ENCODE results near the gene VWA2.

Gene VWA2

GRCh38 chr10:114279289-114279688 is 40.2 kb downstream of the VWA2 start:
- DNase-seq: no peak

GRCh38 chr10:114279901-114280644 is 41.0 kb downstream of the VWA2 start:
- no peak for DNase-seq

- DNase-seq: no peak
These were observed 42.0 kb downstream of the VWA2 start for GRCh38 chr10:114281006-114281405.

GRCh38 chr10:114281461-114281860 is 42.4 kb downstream of the VWA2 start:
- DNase-seq: no peak

- no peak for DNase-seq
These were observed 43.5 kb downstream of the VWA2 start for GRCh38 chr10:114282526-114282925.

- DNase-seq: no peak
These were observed 44.0 kb downstream of the VWA2 start for GRCh38 chr10:114283091-114283490.

- no peak for DNase-seq
These were observed 44.6 kb downstream of the VWA2 start for GRCh38 chr10:114283535-114284234.

GRCh38 chr10:114284346-114285071 is 45.5 kb downstream of the VWA2 start:
- no peak for DNase-seq

- DNase-seq: no peak
These were observed 46.9 kb downstream of the VWA2 start for GRCh38 chr10:114285961-114286441.

GRCh38 chr10:114286921-114287320 is 47.9 kb downstream of the VWA2 start:
- no peak for DNase-seq

GRCh38 chr10:114288424-114289095 is 49.5 kb downstream of the VWA2 start:
- DNase-seq: no peak

GRCh38 chr10:114289096-114289436 is 50.0 kb downstream of the VWA2 start:
- no peak for DNase-seq

- no peak for DNase-seq
These were observed 51.0 kb downstream of the VWA2 start for GRCh38 chr10:114290038-114290437.

GRCh38 chr10:114291076-114291475 is 52.0 kb downstream of the VWA2 start:
- DNase-seq: no peak

- no peak for DNase-seq
These were observed 52.5 kb downstream of the VWA2 start for GRCh38 chr10:114291516-114291915.

- no peak for DNase-seq
These were observed 54.0 kb downstream of the VWA2 start for GRCh38 chr10:114293075-114293474.

- no peak for DNase-seq
These were observed 55.5 kb downstream of the VWA2 start for GRCh38 chr10:114294549-114294948.

GRCh38 chr10:114295393-114295792 is 56.3 kb downstream of the VWA2 start:
- no peak for DNase-seq

- DNase-seq: no peak
These were observed 58.2 kb downstream of the VWA2 start for GRCh38 chr10:114297136-114297705.

GRCh38 chr10:114300036-114300645 is 61.1 kb downstream of the VWA2 start:
- DNase-seq: no peak

GRCh38 chr10:114301177-114301576 is 62.1 kb downstream of the VWA2 start:
- DNase-seq: no peak

GRCh38 chr10:114301951-114302710 is 63.1 kb downstream of the VWA2 start:
- DNase-seq: no peak

All from bone marrow (tissue), 2 donors.